Activated CD8-positive, alpha-beta memory T cell treated with anti-CD3 and anti-CD28 coated beads, Interleukin-2, amount 10 ng/mL, durations not matched to agents 7 days and 5 days (primary cell): ENCODE results near the gene DCTN3. TPM values are rescaled to one million over a fixed set of nuclear protein-coding genes. Genes with fewer than 3 reads are reported as not detected.

Experiments
- ATAC-seq: fragments of 150-1000 bp; cut with Tn5 transposase; one replicate; pipeline ENCODE4 v1.10.0; 2021; ENCODE audit warnings: moderate library complexity
- CTCF ChIA-PET: fragments of 350-600 bp; sonication (Branson Sonifier 250); formaldehyde crosslinking; loops from one replicate; lab custom pipeline; 2021; ENCODE audit warnings: antibody characterized with exemption; lab: Charles Lee
- DNase-seq: peaks from one replicate; pipeline ENCODE4 v3.0.0-alpha.2; 2020
- H3K27ac Mint-ChIP-seq: one replicate; pipeline ENCODE4 v1.8.0; 2021; ENCODE audit warnings: mild to moderate bottlenecking, mixed read lengths
- H3K27me3 Mint-ChIP-seq: one replicate; pipeline ENCODE4 v1.8.0; 2021; ENCODE audit warnings: mixed read lengths
- H3K36me3 Mint-ChIP-seq: one replicate; pipeline ENCODE4 v1.8.0; 2021; ENCODE audit warnings: mild to moderate bottlenecking, mixed read lengths
- H3K4me1 Mint-ChIP-seq: one replicate; pipeline ENCODE4 v1.8.0; 2021; ENCODE audit warnings: mixed read lengths
- H3K4me3 Mint-ChIP-seq: one replicate; pipeline ENCODE4 v1.8.0; 2021; ENCODE audit warnings: mild to moderate bottlenecking, moderate library complexity, mixed read lengths
- H3K9me3 Mint-ChIP-seq: one replicate; pipeline ENCODE4 v1.8.0; 2022; ENCODE audit warnings: low read depth, mixed read lengths
- total RNA-seq, 2 experiments: library from RNA; stranded (reverse); gene quantifications; one replicate each; pipeline ENCODE4 v1.2.3, GENCODE V29; 2021

DCTN3 gene
- total RNA-seq, 2 experiments from 2014 or later: 106 to 120 TPM

- Mint-ChIP-seq H3K36me3 (peaks cover 4% of the 10 kb centered on the region), H3K27ac (no peak overlapping the region), H3K9me3 (no peaks in the 10 kb centered on the region), H3K4me3 (no peak overlapping the region), H3K27me3 (no peaks in the 10 kb centered on the region), H3K4me1 (peaks cover 10% of the 10 kb centered on the region)
- CTCF ChIA-PET: no interaction called here
- DNase-seq (no peak), ATAC-seq (no peak)
Measured at GRCh38 chr9:34654323-34655051, 34.2 kb upstream of the DCTN3 start.

DNA sequence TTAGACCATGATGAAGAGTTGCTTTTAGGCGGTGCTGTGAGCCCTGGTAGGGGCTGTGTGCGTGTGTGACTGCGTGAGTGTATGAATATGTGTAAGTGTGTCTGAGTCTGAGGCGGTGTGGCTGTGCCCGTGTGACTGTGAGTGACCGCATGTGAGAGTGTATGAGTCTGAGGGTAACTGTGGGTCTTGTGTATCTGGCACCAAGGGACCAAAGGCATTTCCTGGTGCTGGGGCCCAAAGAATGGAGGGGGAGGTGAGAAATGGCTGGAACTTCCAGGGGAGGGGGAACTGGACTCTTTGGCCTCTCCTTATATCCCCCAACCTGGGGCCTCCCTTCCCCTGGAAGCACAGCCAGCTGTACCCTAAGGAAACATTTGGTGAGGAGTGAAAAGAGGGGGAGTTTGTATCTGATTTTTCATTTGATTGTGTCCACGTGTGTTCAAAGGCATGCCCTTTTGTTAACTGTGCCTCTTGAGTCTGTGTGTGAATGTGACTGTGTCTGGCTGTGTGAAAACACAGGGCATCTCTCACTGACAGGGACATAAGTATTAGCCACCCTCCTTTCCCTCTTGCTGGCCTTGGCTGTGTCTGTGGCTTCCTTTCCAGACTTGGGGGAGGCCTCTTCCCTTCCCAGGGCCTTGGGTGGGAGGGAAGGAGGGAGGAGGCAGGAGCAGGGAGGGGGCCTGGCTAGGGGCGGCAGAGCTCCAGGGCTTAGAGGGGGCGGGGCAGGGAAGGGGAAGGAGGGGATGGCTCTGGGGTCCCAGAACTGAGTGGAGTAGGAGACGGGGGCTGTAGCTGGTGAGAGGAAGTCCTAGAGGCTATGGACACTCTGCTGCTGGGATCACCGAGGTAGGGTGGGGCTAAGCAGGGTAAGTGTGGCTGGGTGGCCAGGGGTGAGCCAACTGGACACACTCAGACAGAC lies 33.1 kb upstream of the DCTN3 start:
- Mint-ChIP-seq H3K27ac (no peak overlapping the region), H3K4me1 (peaks cover 13% of the 10 kb centered on the region), H3K9me3 (no peaks in the 10 kb centered on the region), H3K27me3 (no peaks in the 10 kb centered on the region), H3K4me3 (no peak overlapping the region), H3K36me3 (peaks cover 11% of the 10 kb centered on the region)
- no peak for DNase-seq
- no peak for ATAC-seq
- CTCF ChIA-PET: interaction anchor here (1.2 to 10.7 kb wide), 2 partner anchors 7 to 9 kb away, joined by 3 to 124 read pairs; partner anchors contain the start of gene CCL27

DNA sequence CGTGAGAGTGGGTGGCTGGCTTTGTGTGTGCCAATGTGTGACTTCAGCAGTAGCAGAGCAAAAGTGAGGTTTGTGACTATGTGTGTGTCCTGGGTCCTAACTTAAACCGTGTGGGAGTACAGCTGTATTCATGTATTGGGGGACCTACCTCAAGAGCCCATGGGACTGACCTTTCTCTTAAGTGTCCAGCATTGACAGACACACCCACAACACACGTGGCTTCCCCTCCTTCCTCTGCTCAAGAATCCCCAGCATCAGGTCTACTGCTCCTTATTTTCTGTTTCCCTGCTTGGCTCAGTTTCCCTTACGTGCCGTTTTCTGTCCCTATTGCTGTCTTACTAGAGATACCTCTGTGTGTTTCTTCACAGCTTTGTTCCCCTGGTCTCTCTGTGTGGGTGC lies 32.3 kb upstream of the DCTN3 start:
- H3K9me3 Mint-ChIP-seq: no peaks in the 10 kb centered on the region
- H3K27ac Mint-ChIP-seq: no peak overlapping the region
- peaks cover 16% of the 10 kb centered on the region for H3K36me3 Mint-ChIP-seq
- CTCF ChIA-PET: interaction anchor here (1.2 to 10.7 kb wide), 2 partner anchors 8 kb away, joined by 3 to 124 read pairs; partner anchors contain the start of gene CCL27
- no peak for DNase-seq
- no peak for ATAC-seq
- H3K27me3 Mint-ChIP-seq: no peaks in the 10 kb centered on the region
- no peak overlapping the region for H3K4me3 Mint-ChIP-seq
- H3K4me1 Mint-ChIP-seq: peaks cover 21% of the 10 kb centered on the region

DNA sequence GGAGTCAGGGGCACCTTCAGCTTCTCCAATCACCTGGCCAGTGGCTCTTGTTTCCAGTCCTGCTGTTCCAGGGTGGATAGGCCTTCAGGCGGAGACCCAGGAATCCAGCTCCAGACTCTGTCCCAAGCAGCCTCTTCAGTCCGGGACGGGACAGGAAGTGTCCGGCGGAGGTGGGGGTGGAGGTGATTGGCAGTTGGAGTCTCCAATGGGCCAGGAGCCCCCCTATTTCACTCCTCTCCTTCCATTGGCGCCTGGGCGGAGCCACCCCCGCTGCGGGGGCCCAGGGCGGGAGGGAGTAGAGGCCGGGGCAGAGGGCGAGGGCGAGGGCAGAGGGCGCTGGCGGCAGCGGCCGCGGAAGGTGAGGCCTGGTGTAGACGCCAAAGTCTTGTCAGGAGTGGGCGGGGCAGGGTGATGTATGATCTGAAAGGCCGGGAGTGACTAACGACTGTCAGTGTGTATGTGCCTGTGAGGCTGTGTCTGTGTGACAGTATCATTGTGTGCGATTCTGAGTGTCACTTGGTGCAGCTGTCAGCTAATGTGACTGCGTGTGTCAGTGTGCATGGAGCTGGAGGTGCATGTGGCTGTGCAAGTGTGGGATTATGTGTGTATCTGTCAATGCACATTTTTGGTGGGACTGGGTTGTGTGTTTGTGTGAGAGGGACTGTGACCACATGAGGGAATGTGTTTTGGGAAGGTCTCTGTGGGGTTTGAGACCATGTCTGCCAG lies 31.7 kb upstream of the DCTN3 start, which contains the start of gene IL11RA:
Gene IL11RA (plus strand): TSS at position 310 of the 726 bp plus-strand sequence. CDS start 3,033 bp downstream, outside the sequence.
- H3K4me1 Mint-ChIP-seq: peaks cover 25% of the 10 kb centered on the region

GRCh38 chr9:34651321-34651720 lies 31.0 kb upstream of the DCTN3 start:
- no peak for ATAC-seq
- H3K27ac Mint-ChIP-seq: no peak overlapping the region
- CTCF ChIA-PET: interaction anchor here (0.6 to 10.7 kb wide), 2 partner anchors 9 to 476 kb away, joined by 3 to 124 read pairs; partner anchors contain the start of gene CCL27
- peaks cover 26% of the 10 kb centered on the region for H3K4me1 Mint-ChIP-seq
- no peaks in the 10 kb centered on the region for H3K27me3 Mint-ChIP-seq
- H3K9me3 Mint-ChIP-seq: no peaks in the 10 kb centered on the region
- H3K36me3 Mint-ChIP-seq: peaks cover 17% of the 10 kb centered on the region
- H3K4me3 Mint-ChIP-seq: no peak overlapping the region
- no peak for DNase-seq

More for the DNA sequence above, 31.7 kb upstream of the DCTN3 start, which contains the start of gene IL11RA:
- Mint-ChIP-seq H3K27ac (no peak within 1 kb of the TSS), H3K27me3 (no peaks in the 10 kb centered on the region), H3K4me3 (no peak within 1 kb of the TSS), H3K9me3 (no peaks in the 10 kb centered on the region), H3K36me3 (peaks cover 17% of the 10 kb centered on the region)
- CTCF ChIA-PET: interaction anchor here (0.6 to 10.7 kb wide), 4 partner anchors 8 to 475 kb away, joined by 3 to 124 read pairs (median 3); partner anchors contain the start of gene CCL27
- DNase-seq (peak; percentile 62), ATAC-seq (peak; percentile 35)

DNA sequence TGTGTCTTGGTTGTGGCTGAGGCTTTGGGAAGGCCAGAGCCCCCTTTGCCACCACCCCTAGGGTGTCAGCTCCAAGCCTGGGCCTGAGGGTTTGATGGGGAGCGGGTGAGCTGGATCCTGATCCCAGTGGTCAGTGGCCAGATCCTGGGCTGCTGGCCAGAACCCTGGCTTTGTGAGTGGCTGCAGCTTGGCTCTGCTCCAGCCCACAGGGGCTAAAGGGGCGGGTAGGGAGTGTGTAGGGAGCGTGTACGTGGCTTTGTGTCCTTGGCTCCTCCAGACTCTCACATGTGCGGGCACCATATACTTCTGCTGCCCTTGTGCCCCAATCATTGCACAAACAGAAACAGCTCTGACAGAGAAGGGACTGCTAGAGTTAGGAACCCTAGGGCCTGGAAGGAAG lies 30.5 kb upstream of the DCTN3 start:
- Mint-ChIP-seq H3K4me1 (peaks cover 31% of the 10 kb centered on the region), H3K27me3 (no peaks in the 10 kb centered on the region), H3K27ac (no peak overlapping the region), H3K36me3 (peaks cover 17% of the 10 kb centered on the region), H3K4me3 (no peak overlapping the region), H3K9me3 (no peaks in the 10 kb centered on the region)
- DNase-seq (no peak), ATAC-seq (no peak)
- CTCF ChIA-PET: interaction anchor here (10.7 kb wide), 1 partner anchor 10 kb away, joined by 124 read pairs; the partner anchor contains the start of gene CCL27

GRCh38 chr9:34648673-34649072 lies 28.4 kb upstream of the DCTN3 start:
- no peak for ATAC-seq
- no peak overlapping the region for H3K27ac Mint-ChIP-seq
- peaks cover 17% of the 10 kb centered on the region for H3K36me3 Mint-ChIP-seq
- H3K4me3 Mint-ChIP-seq: peak overlapping the region; percentile 15
- H3K27me3 Mint-ChIP-seq: no peaks in the 10 kb centered on the region
- DNase-seq: no peak
- no peaks in the 10 kb centered on the region for H3K9me3 Mint-ChIP-seq
- CTCF ChIA-PET: interaction anchor here (1.3 to 10.7 kb wide), 3 partner anchors 12 to 48 kb away, joined by 3 to 124 read pairs (median 110); partner anchors contain the start of genes CCL27 and SIGMAR1
- H3K4me1 Mint-ChIP-seq: peaks cover 33% of the 10 kb centered on the region

DNA sequence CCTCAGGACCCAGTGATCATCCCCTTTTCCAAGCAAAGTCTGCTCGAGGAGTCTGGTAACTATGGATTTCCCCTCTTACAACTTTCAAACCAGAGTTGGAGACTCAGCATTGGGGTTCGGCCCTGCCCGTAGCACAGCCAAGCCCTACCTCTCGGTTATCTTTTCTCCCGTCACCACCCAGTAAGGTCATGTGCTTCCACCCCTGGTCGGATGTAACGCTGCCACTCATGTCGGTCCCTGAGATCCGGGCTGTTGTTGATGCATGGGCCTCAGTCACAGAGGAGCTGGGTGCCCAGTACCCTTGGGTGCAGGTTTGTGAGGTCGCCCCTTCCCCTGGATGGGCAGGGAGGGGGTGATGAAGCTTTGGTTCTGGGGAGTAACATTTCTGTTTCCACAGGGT lies 27.4 kb upstream of the DCTN3 start:
- no peak for DNase-seq
- peak overlapping the region; percentile 87 for H3K27ac Mint-ChIP-seq
- no peaks in the 10 kb centered on the region for H3K9me3 Mint-ChIP-seq
- CTCF ChIA-PET: interaction anchor here (0.7 to 10.7 kb wide), 6 partner anchors 12 to 56 kb away, joined by 3 to 124 read pairs (median 6); partner anchors contain the start of genes CCL27, RPP25L and SIGMAR1
- peaks cover 28% of the 10 kb centered on the region for H3K4me1 Mint-ChIP-seq
- H3K4me3 Mint-ChIP-seq: peak overlapping the region; percentile 92
- no peaks in the 10 kb centered on the region for H3K27me3 Mint-ChIP-seq
- peaks cover 17% of the 10 kb centered on the region for H3K36me3 Mint-ChIP-seq
- ATAC-seq: no peak

DNA sequence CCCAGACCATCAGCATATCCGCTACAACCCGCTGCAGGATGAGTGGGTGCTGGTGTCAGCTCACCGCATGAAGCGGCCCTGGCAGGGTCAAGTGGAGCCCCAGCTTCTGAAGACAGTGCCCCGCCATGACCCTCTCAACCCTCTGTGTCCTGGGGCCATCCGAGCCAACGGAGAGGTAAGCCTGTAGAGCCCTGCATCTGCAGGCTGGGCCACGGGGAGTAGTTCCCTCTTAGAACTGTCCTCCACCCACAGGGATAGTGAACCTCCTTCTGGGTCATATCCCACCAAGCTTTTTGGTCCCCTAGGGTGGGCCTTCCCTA lies 26.7 kb upstream of the DCTN3 start:
- peaks cover 24% of the 10 kb centered on the region for H3K4me1 Mint-ChIP-seq
- ATAC-seq (no peak), DNase-seq (no peak)
- H3K27me3 Mint-ChIP-seq: no peaks in the 10 kb centered on the region
- H3K4me3 Mint-ChIP-seq: peak overlapping the region; percentile 92
- H3K9me3 Mint-ChIP-seq: no peaks in the 10 kb centered on the region
- H3K36me3 Mint-ChIP-seq: peaks cover 17% of the 10 kb centered on the region
- H3K27ac Mint-ChIP-seq: peak overlapping the region; percentile 87
- CTCF ChIA-PET: interaction anchor here (0.9 to 10.7 kb wide), 14 partner anchors 11 to 338 kb away, joined by 3 to 124 read pairs (median 5); partner anchors contain the start of genes CCL27, DCTN3, RPP25L and SIGMAR1

DNA sequence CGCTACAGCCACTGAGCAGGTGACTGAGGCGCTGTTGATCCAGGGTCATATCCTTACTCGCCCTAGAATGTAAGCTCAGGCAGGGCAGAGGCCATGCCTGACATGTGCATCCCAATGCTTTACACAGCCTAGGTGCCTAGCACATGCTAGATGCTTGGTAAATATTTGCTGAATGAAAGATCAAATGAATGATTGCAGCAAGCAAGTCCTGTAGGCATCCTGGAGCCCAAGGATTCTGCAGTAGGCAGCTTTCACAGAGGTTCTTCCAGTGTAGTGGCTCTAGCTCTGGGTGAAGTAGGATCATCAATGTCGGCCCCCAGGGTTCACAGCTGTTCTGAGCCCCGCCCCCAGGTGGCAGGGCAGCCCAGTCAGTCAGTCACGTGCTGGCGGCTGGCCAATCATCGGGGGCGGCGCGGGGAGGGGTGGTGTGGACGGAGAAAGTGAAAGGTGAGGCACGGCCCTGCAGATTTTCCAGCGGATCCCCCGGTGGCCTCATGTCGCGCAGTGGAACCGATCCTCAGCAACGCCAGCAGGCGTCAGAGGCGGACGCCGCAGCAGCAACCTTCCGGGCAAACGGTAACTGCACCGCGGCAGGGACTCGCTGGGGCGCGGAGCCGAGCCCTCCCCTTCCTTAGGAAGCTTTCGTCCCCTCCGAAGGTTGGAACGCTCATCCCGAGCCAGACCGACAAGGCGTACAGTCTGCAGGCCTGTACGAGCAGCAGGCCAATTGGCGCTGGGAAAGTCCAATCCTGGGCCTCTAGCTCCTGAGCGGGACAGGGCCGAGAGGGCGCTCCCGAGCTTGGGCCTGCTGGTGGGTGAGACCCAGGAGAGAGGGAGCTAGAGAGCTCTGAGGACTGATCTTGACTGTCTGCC lies 26.2 kb upstream of the DCTN3 start, which contains the start of gene GALT:
Gene GALT (plus strand): TSS at position 465 of the 873 bp plus-strand sequence. CDS start 30 bp downstream, at position 495.
- peaks cover 17% of the 10 kb centered on the region for H3K36me3 Mint-ChIP-seq
- H3K4me1 Mint-ChIP-seq: peaks cover 24% of the 10 kb centered on the region
- H3K9me3 Mint-ChIP-seq: no peaks in the 10 kb centered on the region
- DNase-seq: peak; percentile 98
- no peaks in the 10 kb centered on the region for H3K27me3 Mint-ChIP-seq
- H3K27ac Mint-ChIP-seq: peak within 1 kb of the TSS; percentile 87
- peak within 1 kb of the TSS; percentile 92 for H3K4me3 Mint-ChIP-seq
- peak; percentile 88 for ATAC-seq
- CTCF ChIA-PET: interaction anchor here (0.9 to 10.7 kb wide), 14 partner anchors 11 to 339 kb away, joined by 3 to 124 read pairs (median 5); partner anchors contain the start of genes CCL27, DCTN3, RPP25L and SIGMAR1

DNA sequence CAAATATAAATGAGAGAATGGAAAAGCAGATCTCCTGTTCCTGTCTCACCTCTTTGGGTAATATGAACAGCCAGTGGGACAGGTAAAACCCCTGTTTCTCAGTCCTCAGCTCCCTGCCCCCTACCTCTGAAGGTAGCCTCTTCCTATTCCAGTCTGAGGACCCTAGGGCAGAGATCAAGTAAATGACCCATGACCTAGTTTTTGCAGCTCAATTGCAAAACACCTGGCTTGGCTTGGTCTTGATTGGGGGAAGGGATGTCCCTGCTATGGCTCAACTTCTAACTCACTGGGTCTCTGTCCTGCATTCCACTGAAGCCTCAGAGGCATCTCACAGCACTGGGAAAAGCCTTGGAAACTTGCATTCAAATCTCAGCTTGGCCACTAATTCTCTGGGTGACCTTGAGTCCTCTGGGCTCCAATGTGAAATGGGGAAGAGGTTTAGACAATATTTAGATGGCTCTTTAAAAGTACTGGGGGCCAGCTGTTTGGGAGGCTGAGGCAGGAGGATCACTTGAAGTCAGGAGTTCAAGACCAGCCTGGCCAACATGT lies 24.5 kb upstream of the DCTN3 start:
- peaks cover 25% of the 10 kb centered on the region for H3K4me1 Mint-ChIP-seq
- H3K36me3 Mint-ChIP-seq: peaks cover 16% of the 10 kb centered on the region
- no peaks in the 10 kb centered on the region for H3K27me3 Mint-ChIP-seq
- H3K9me3 Mint-ChIP-seq: no peaks in the 10 kb centered on the region
- CTCF ChIA-PET: interaction anchor here (0.7 to 10.7 kb wide), 6 partner anchors 8 to 56 kb away, joined by 3 to 124 read pairs (median 20); partner anchors contain the start of genes CCL27 and SIGMAR1
- ATAC-seq (no peak), DNase-seq (no peak)
- no peak overlapping the region for H3K27ac Mint-ChIP-seq
- H3K4me3 Mint-ChIP-seq: no peak overlapping the region
